Chondrocyte (in vitro differentiated cells): ENCODE data around the gene MAP4K1. TPM values are rescaled to one million over a fixed set of nuclear protein-coding genes. Genes with fewer than 3 reads are reported as not detected.

Experiments
- DNase-seq: peaks from one replicate; pipeline ENCODE4 v3.0.0; 2021; ENCODE audit warnings: mixed read lengths, low spot score
- H3K27ac Mint-ChIP-seq: one replicate; pipeline ENCODE4 v1.8.0; 2021; ENCODE audit warnings: mild to moderate bottlenecking, moderate library complexity, mixed read lengths; ENCODE audit not compliant: unreplicated experiment
- H3K27me3 Mint-ChIP-seq: 2 replicates; pipeline ENCODE4 v1.8.0; 2021; ENCODE audit warnings: low read depth, mixed read lengths
- H3K36me3 Mint-ChIP-seq: 2 replicates; pipeline ENCODE4 v1.8.0; 2021; ENCODE audit warnings: low read depth, mixed read lengths
- H3K4me1 Mint-ChIP-seq: 2 replicates; pipeline ENCODE4 v1.8.0; 2021; ENCODE audit warnings: low read depth, mild to moderate bottlenecking, mixed read lengths
- H3K4me3 Mint-ChIP-seq: one replicate; pipeline ENCODE4 v1.8.0; 2021; ENCODE audit warnings: mild to moderate bottlenecking, moderate library complexity, mixed read lengths; ENCODE audit not compliant: unreplicated experiment
- H3K9me3 Mint-ChIP-seq: 2 replicates; pipeline ENCODE4 v1.8.0; 2021; ENCODE audit warnings: low read depth, mixed read lengths
- CTCF ChIP-seq: fragments of 200-600 bp; sonication (generic); IDR thresholded peaks from 2 replicates; pipeline ENCODE4 v1.5.0; 2021; ENCODE audit warnings: antibody characterized with exemption, mild to moderate bottlenecking, moderate library complexity
- total RNA-seq: library from RNA; stranded (reverse); gene quantifications from 3 replicates; pipeline ENCODE4 v1.2.1, GENCODE V29; 2021

MAP4K1 gene
- total RNA-seq, 1 donor from 2014 or later: 1.4 TPM

GRCh38 chr19:38549942-38550341, 67.8 kb downstream of the MAP4K1 start:
- Mint-ChIP-seq H3K9me3 (no peaks in the 10 kb centered on the region), H3K4me1 (no peaks in the 10 kb centered on the region), H3K27ac (no peak overlapping the region), H3K4me3 (no peak overlapping the region), H3K36me3 (no peaks in the 10 kb centered on the region), H3K27me3 (peaks cover 12% of the 10 kb centered on the region)
- no peak for DNase-seq
- no peak for TF ChIP-seq CTCF

GRCh38 chr19:38549061-38549460, 68.7 kb downstream of the MAP4K1 start:
- Mint-ChIP-seq H3K9me3 (no peaks in the 10 kb centered on the region), H3K4me1 (peaks cover 8% of the 10 kb centered on the region), H3K36me3 (no peaks in the 10 kb centered on the region), H3K27ac (no peak overlapping the region), H3K27me3 (peaks cover 9% of the 10 kb centered on the region), H3K4me3 (no peak overlapping the region)
- DNase-seq: peak; percentile 2
- TF ChIP-seq CTCF: no peak

- Mint-ChIP-seq H3K9me3 (no peaks in the 10 kb centered on the region), H3K4me3 (no peak overlapping the region), H3K27me3 (peaks cover 9% of the 10 kb centered on the region), H3K4me1 (peaks cover 10% of the 10 kb centered on the region), H3K36me3 (no peaks in the 10 kb centered on the region), H3K27ac (no peak overlapping the region)
- no peak for DNase-seq
- no peak for TF ChIP-seq CTCF
Observed at GRCh38 chr19:38547421-38547820, 70.3 kb downstream of the MAP4K1 start.

GRCh38 chr19:38545596-38545995, 72.2 kb downstream of the MAP4K1 start:
- no peak for TF ChIP-seq CTCF
- Mint-ChIP-seq H3K27me3 (peaks cover 9% of the 10 kb centered on the region), H3K9me3 (no peaks in the 10 kb centered on the region), H3K36me3 (no peaks in the 10 kb centered on the region), H3K27ac (no peak overlapping the region), H3K4me1 (peaks cover 10% of the 10 kb centered on the region), H3K4me3 (no peak overlapping the region)
- DNase-seq: no peak

- DNase-seq: peak; percentile 4
- no peak for TF ChIP-seq CTCF
- Mint-ChIP-seq H3K9me3 (no peaks in the 10 kb centered on the region), H3K27me3 (peaks cover 4% of the 10 kb centered on the region), H3K4me3 (no peak overlapping the region), H3K27ac (peak overlapping the region; percentile 12), H3K36me3 (no peaks in the 10 kb centered on the region), H3K4me1 (peaks cover 10% of the 10 kb centered on the region)
Observed at GRCh38 chr19:38544569-38545315, 73.0 kb downstream of the MAP4K1 start.
